ENCODE measurements around the gene STAB1. TPM values are rescaled to one million over a fixed set of nuclear protein-coding genes. Genes with fewer than 3 reads are reported as not detected.

The STAB1 gene
- total RNA-seq (100 to 1,000 TPM in 2 of 4 donors, 10 to 100 TPM in 2; 91.9 to 159 (median 101) TPM), polyA plus RNA-seq (69.5 TPM)
- long read RNA-seq, donor 1, full-length matches to known transcripts, result 2 of 135 reads
- long read RNA-seq, donor 1, partial matches to known transcripts, result 98 of 135 reads
- long read RNA-seq, donor 1, other reads (novel, unspliced or antisense), result 35 of 135 reads
- long read RNA-seq, donor 2, full-length matches to known transcripts, result 1 of 65 reads
- long read RNA-seq, donor 2, partial matches to known transcripts, result 43 of 65 reads
- long read RNA-seq, donor 2, other reads (novel, unspliced or antisense), result 21 of 65 reads
- long read RNA-seq, donor 3, partial matches to known transcripts, result 272 of 376 reads
- long read RNA-seq, donor 3, other reads (novel, unspliced or antisense), result 102 of 376 reads
- long read RNA-seq, donor 4, full-length matches to known transcripts, result 3 of 49 reads
- long read RNA-seq, donor 4, partial matches to known transcripts, result 26 of 49 reads
- long read RNA-seq, donor 4, other reads (novel, unspliced or antisense), result 20 of 49 reads

- 41% methylated on average over 25 of the region's 25 CpGs for WGBS
- ATAC-seq, result peak; percentile 73 to 85
- Histone ChIP-seq H3K27ac (ENCODE audit: low read length) (peak within 1 kb of the TSS; percentile 25), H3K4me1 (ENCODE audit: control insufficient read depth, insufficient read depth, low read length) (peaks cover 6% of the 10 kb centered on the region), H3K27me3 (ENCODE audit: control insufficient read depth, insufficient read depth) (no peaks in the 10 kb centered on the region), H3K9me3 (ENCODE audit: control insufficient read depth, low read length) (no peaks in the 10 kb centered on the region), H3K4me3 (ENCODE audit: low read length) (peak within 1 kb of the TSS; percentile 1)
- DNase-seq, result peak; percentile 83 to 91 (median 90)
- intact Hi-C loops (cut with DNase I), result no loop called here
Measured at GRCh38 chr3:52494886-52495495, at the start of gene STAB1. Gene STAB1, plus strand, starts transcription at chr3:52495338. Its CDS starts 76 bp downstream, at chr3:52495414.

GRCh38 chr3:52446042-52446441, 49.1 kb upstream of the STAB1 start:
- no peak for ATAC-seq
- Histone ChIP-seq H3K27me3 (ENCODE audit: control insufficient read depth, insufficient read depth) (no peaks in the 10 kb centered on the region), H3K9me3 (ENCODE audit: control insufficient read depth, low read length) (no peaks in the 10 kb centered on the region), H3K4me1 (ENCODE audit: control insufficient read depth, insufficient read depth, low read length) (peaks cover 5% of the 10 kb centered on the region), H3K27ac (ENCODE audit: low read length) (no peak overlapping the region), H3K4me3 (ENCODE audit: low read length) (no peak overlapping the region)
- intact Hi-C loops (cut with DNase I), result loop anchor here in 1 of 4 donors (2.0 kb wide), 1 partner anchor 17 kb away; no protein-coding TSS in a partner anchor
- 91% methylated on average over 4 of the region's 4 CpGs for WGBS
- DNase-seq, result peak in 2 of 3 donors; percentile 38 to 42

DNA sequence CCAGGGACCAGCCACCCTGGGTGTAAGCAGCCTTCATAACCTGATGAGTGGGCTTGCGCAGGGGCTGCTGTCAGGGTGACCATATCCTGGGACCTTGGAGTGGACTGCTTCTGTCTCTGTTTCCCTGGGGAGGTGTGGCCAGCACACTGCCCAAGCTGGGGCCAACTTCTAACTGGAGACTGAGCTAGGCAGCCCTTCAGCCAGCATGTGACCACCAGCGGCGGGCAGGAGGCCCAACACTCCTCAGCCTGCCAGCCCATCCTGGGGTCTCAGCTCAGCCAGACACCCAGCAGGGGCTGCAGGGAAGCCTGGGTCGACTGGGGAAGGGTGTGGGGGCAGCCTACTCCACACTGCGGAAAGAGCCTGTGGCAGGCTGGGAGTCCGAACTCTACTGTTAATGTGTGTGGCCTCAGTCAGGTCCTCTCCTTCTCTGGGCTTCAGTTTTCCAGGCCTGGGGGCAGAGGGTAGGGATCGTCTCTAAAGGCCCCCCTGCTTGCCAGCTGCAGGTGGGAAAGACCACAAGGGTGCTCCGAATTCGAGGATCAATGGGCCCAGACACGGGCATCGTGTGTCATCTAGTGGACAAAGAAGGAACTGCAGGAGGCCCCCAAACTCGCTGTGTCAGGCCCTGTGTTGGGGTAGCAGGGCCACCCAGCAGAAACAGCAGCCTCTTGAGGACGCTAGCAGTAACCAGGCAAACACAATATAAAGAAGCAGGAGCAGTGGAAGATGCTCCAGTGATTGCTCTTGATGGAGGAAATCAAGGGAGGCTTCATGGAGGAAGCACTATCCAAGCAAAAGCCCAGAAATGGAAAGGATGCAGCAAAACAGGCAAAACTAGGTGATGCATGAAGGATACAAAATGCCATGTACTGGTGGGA, 48.3 kb upstream of the STAB1 start:
- H3K4me3 ChIP-seq (ENCODE audit: low read length), result no peak overlapping the region
- no peaks in the 10 kb centered on the region for H3K27me3 ChIP-seq (ENCODE audit: control insufficient read depth, insufficient read depth)
- ATAC-seq (peak; percentile 11 to 38), DNase-seq (peak; percentile 58 to 81 (median 68))
- peaks cover 5% of the 10 kb centered on the region for H3K4me1 ChIP-seq (ENCODE audit: control insufficient read depth, insufficient read depth, low read length)
- no peaks in the 10 kb centered on the region for H3K9me3 ChIP-seq (ENCODE audit: control insufficient read depth, low read length)
- no peak overlapping the region for H3K27ac ChIP-seq (ENCODE audit: low read length)
- intact Hi-C loops (cut with DNase I), result loop anchor here in 2 of 4 donors (1.0 to 2.0 kb wide), 2 partner anchors 18 to 19 kb away; no protein-coding TSS in a partner anchor
- WGBS, result 36% methylated on average over 13 of the region's 13 CpGs

- Histone ChIP-seq H3K27ac (ENCODE audit: low read length) (peak overlapping the region; percentile 25), H3K4me1 (ENCODE audit: control insufficient read depth, insufficient read depth, low read length) (peaks cover 5% of the 10 kb centered on the region)
- peak in 1 of 2 donors; percentile 1 for ATAC-seq
Measured at GRCh38 chr3:52447512-52448355, 47.4 kb upstream of the STAB1 start.

DNA sequence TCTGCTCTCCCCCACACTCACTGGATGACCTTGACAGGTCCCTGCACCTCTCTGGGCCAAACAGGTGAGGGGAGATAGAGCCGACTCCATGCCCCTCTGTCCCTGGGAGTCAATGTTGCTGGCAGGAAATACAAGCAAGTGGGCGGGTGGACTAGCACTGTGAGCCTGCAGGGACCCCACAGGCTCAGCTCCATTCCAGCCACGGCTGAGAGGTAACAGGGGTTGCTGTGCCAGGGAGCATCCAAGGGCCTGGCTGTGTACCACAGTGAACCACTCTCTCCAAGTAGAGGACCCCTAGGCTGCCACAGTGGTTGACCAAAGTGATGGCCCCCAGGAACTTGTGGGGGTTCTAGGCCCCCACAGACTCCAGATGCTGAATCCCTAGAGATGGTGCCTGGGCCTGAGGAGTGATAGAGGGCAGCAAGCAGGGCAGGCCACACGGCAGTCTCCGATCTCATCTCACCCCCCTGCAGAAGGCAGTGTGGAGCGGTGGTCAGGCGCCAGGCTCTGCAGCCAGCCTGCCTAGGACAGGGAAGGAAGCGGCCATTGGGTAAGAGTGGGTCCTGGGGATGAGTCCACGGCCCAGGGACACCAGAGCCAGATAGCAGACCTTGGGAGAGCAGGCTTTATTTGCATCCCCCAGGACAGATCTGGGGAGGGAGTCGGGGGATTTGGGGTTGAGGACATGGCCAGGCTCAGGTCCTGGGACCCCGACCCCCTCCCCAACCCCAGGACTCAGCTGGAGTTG, 44.5 kb upstream of the STAB1 start:
- H3K27me3 ChIP-seq (ENCODE audit: control insufficient read depth, insufficient read depth), result no peaks in the 10 kb centered on the region
- intact Hi-C loops (cut with DNase I), result no loop called here
- ATAC-seq (no peak), DNase-seq (peak in 2 of 3 donors; percentile 42 to 54)
- peak overlapping the region; percentile 86 for H3K27ac ChIP-seq (ENCODE audit: low read length)
- WGBS, result 72% methylated on average over 11 of the region's 11 CpGs
- no peak overlapping the region for H3K4me3 ChIP-seq (ENCODE audit: low read length)
- no peaks in the 10 kb centered on the region for H3K9me3 ChIP-seq (ENCODE audit: control insufficient read depth, low read length)
- peaks cover 10% of the 10 kb centered on the region for H3K4me1 ChIP-seq (ENCODE audit: control insufficient read depth, insufficient read depth, low read length)

More at GRCh38 chr3:52447512-52448355, 47.4 kb upstream of the STAB1 start:
- Histone ChIP-seq H3K4me3 (ENCODE audit: low read length) (no peak overlapping the region), H3K27me3 (ENCODE audit: control insufficient read depth, insufficient read depth) (no peaks in the 10 kb centered on the region), H3K9me3 (ENCODE audit: control insufficient read depth, low read length) (no peaks in the 10 kb centered on the region)
- peak in 2 of 3 donors; percentile 25 to 46 for DNase-seq
- intact Hi-C loops (cut with DNase I), result loop anchor here in 2 of 4 donors (1.0 to 2.0 kb wide), 2 partner anchors 19 kb away; no protein-coding TSS in a partner anchor
- WGBS, result 60% methylated on average over 12 of the region's 12 CpGs

DNA sequence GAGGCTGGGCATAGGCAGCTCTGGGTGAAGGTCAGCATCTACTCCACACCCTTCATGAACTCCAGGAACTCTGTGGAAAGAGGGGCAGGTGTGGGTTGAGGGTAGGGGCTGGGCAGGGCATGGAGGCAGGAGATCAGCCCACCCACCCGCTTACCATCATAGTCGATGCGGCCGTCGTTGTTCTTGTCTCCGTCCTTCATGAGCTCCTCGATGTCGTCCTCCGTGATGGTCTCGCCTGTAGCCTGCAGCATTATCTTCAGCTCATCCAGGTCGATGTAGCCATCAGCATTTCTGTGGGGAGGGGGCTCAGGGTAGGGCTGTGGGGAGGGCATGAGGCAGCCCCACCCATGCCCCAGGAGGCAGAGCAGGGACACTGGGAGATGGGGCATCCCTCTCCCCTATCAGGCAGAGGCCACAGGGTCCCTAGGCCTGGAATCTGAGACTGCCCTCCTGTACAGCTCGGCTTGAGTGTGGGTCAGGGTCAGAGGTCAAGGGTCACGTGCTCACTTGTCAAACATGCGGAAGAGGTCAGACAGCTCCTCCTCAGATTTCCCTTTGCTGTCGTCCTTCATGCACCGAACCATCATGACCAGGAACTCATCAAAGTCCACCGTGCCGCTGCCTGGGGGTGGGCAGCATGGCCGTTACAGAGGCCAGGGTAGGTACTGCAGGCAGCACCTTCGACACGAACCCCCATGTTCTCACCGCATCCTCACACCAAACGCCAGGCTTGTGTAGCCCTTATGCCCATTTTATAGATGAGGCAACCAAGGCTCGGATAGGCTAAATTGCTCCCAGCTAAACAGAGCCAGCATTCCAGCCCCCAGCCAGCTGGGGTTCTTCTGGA, 43.7 kb upstream of the STAB1 start:
- Histone ChIP-seq H3K27ac (ENCODE audit: low read length) (peak overlapping the region; percentile 86), H3K9me3 (ENCODE audit: control insufficient read depth, low read length) (no peaks in the 10 kb centered on the region), H3K27me3 (ENCODE audit: control insufficient read depth, insufficient read depth) (no peaks in the 10 kb centered on the region), H3K4me3 (ENCODE audit: low read length) (peak overlapping the region; percentile 2), H3K4me1 (ENCODE audit: control insufficient read depth, insufficient read depth, low read length) (peaks cover 10% of the 10 kb centered on the region)
- 71% methylated on average over 24 of the region's 24 CpGs for WGBS
- DNase-seq, result peak in 2 of 3 donors; percentile 39 to 50
- intact Hi-C loops (cut with DNase I), result no loop called here
- ATAC-seq, result no peak

- Histone ChIP-seq H3K4me3 (ENCODE audit: low read length) (peak overlapping the region; percentile 2), H3K9me3 (ENCODE audit: control insufficient read depth, low read length) (no peaks in the 10 kb centered on the region), H3K27me3 (ENCODE audit: control insufficient read depth, insufficient read depth) (no peaks in the 10 kb centered on the region), H3K27ac (ENCODE audit: low read length) (peak overlapping the region; percentile 86), H3K4me1 (ENCODE audit: control insufficient read depth, insufficient read depth, low read length) (peaks cover 6% of the 10 kb centered on the region)
- intact Hi-C loops (cut with DNase I), result no loop called here
- 63% methylated on average over 6 of the region's 6 CpGs for WGBS
- no peak for ATAC-seq
- DNase-seq, result peak in 2 of 3 donors; percentile 49 to 50
Measured at GRCh38 chr3:52452126-52452525, 43.0 kb upstream of the STAB1 start.

- peak overlapping the region; percentile 36 for H3K4me3 ChIP-seq (ENCODE audit: low read length)
Measured at GRCh38 chr3:52452570-52453221, 42.4 kb upstream of the STAB1 start.

More at GRCh38 chr3:52452570-52453221, 42.4 kb upstream of the STAB1 start:
- intact Hi-C loops (cut with DNase I), result no loop called here
- Histone ChIP-seq H3K27me3 (ENCODE audit: control insufficient read depth, insufficient read depth) (no peaks in the 10 kb centered on the region), H3K9me3 (ENCODE audit: control insufficient read depth, low read length) (no peaks in the 10 kb centered on the region), H3K4me1 (ENCODE audit: control insufficient read depth, insufficient read depth, low read length) (peaks cover 9% of the 10 kb centered on the region), H3K27ac (ENCODE audit: low read length) (peak overlapping the region; percentile 86)
- ATAC-seq (peak; percentile 35 to 55), DNase-seq (peak in 2 of 3 donors; percentile 77 to 83)
- 65% methylated on average over 11 of the region's 11 CpGs for WGBS

Measured in right cardiac atrium (tissue), 5 donors.